ENCODE results near the gene PRR3. TPM values are rescaled to one million over a fixed set of nuclear protein-coding genes. Genes with fewer than 3 reads are reported as not detected.
A peak's percentile ranks its signal among the peaks of the same experiment; 100 is the strongest.
"Not testable (repeated sequence)": the region's sequence is repeated elsewhere in the genome, so short reads cannot be mapped to it uniquely, and the experiment has no call there.

Gene PRR3
- total and polyA plus RNA-seq, 4 donors = 2.1 to 3.2 (median 2.4) TPM

- Histone ChIP-seq H3K27ac (ENCODE audit: low read depth in 1 of 2, low read length in 2 of 2) (no peak overlapping the region), H3K27me3 (ENCODE audit: control insufficient read depth in 4 of 4, insufficient read depth in 4 of 4, low read length in 3 of 4) (no peaks in the 10 kb centered on the region), H3K4me3 (ENCODE audit: low read depth in 1 of 3, low read length in 3 of 3) (no peak overlapping the region), H3K9ac (ENCODE audit: low read depth in 1 of 2, low read length in 2 of 2) (no peak overlapping the region), H3K9me3 (ENCODE audit: control insufficient read depth in 4 of 4, low read length in 3 of 4) (no peaks in the 10 kb centered on the region), H3K36me3 (ENCODE audit: control insufficient read depth in 4 of 4, insufficient read depth in 3 of 4, low read depth in 1 of 4, low read length in 3 of 4) (peaks cover 0 to 2% (median 0%) of the 10 kb centered on the region in 4 donors), H3K4me1 (ENCODE audit: control insufficient read depth in 4 of 4, insufficient read depth in 4 of 4, low read length in 3 of 4) (no peaks in the 10 kb centered on the region)
- 96% methylated on average over 6 of the region's 6 CpGs for WGBS
- DNase-seq (ENCODE audit: low spot score) = no peak
- TF ChIP-seq FOXA1 (IDR thresholded peaks at IDR 0.05) = no peak
- no peak for TF ChIP-seq EGR1 (IDR thresholded peaks at IDR 0.05; ENCODE audit: low read depth in 2 of 2)
- TF ChIP-seq FOXA2 (IDR thresholded peaks at IDR 0.05) = no peak
- TF ChIP-seq CTCF (IDR thresholded peaks at IDR 0.05; ENCODE audit: low read depth, low read length, missing input control) = no peak
- TF ChIP-seq MAX (IDR thresholded peaks at IDR 0.05) = no peak
- TF ChIP-seq HNF4G (IDR thresholded peaks at IDR 0.05) = no peak
- no peak for TF ChIP-seq GABPA (IDR thresholded peaks at IDR 0.05 in 1 of 2, conservative IDR thresholded peaks at IDR 0.05 in 1 of 2)
- TF ChIP-seq REST (IDR thresholded peaks at IDR 0.05) = no peak
- TF ChIP-seq TAF1 (conservative IDR thresholded peaks at IDR 0.05) = no peak
- no peak for TF ChIP-seq NR2F2 (IDR thresholded peaks at IDR 0.05)
- no peak for TF ChIP-seq HNF4A (conservative IDR thresholded peaks at IDR 0.05)
Measured at GRCh38 chr6:30520522-30520921, 36.6 kb upstream of the PRR3 start.

- H3K36me3 ChIP-seq (ENCODE audit: control insufficient read depth in 4 of 4, insufficient read depth in 3 of 4, low read depth in 1 of 4, low read length in 3 of 4); DNase-seq (ENCODE audit: low spot score); H3K4me3 ChIP-seq (ENCODE audit: low read depth in 1 of 3, low read length in 3 of 3); H3K27ac ChIP-seq (ENCODE audit: low read depth in 1 of 2, low read length in 2 of 2); H3K27me3 ChIP-seq (ENCODE audit: control insufficient read depth in 4 of 4, insufficient read depth in 4 of 4, low read length in 3 of 4); H3K9me3 ChIP-seq (ENCODE audit: control insufficient read depth in 4 of 4, low read length in 3 of 4); H3K4me1 ChIP-seq (ENCODE audit: control insufficient read depth in 4 of 4, insufficient read depth in 4 of 4, low read length in 3 of 4); H3K9ac ChIP-seq (ENCODE audit: low read depth in 1 of 2, low read length in 2 of 2): not testable (repeated sequence)
- 83% methylated on average over 7 of the region's 7 CpGs for WGBS
Measured at GRCh38 chr6:30521082-30521481, 36.0 kb upstream of the PRR3 start.

- H3K4me3 ChIP-seq (ENCODE audit: low read depth in 1 of 3, low read length in 3 of 3); H3K9me3 ChIP-seq (ENCODE audit: control insufficient read depth in 4 of 4, low read length in 3 of 4); H3K9ac ChIP-seq (ENCODE audit: low read depth in 1 of 2, low read length in 2 of 2); H3K27me3 ChIP-seq (ENCODE audit: control insufficient read depth in 4 of 4, insufficient read depth in 4 of 4, low read length in 3 of 4); H3K36me3 ChIP-seq (ENCODE audit: control insufficient read depth in 4 of 4, insufficient read depth in 3 of 4, low read depth in 1 of 4, low read length in 3 of 4); DNase-seq (ENCODE audit: low spot score); H3K27ac ChIP-seq (ENCODE audit: low read depth in 1 of 2, low read length in 2 of 2); H3K4me1 ChIP-seq (ENCODE audit: control insufficient read depth in 4 of 4, insufficient read depth in 4 of 4, low read length in 3 of 4): not testable (repeated sequence)
- 92% methylated on average over 5 of the region's 5 CpGs for WGBS
Measured at GRCh38 chr6:30521952-30522351, 35.1 kb upstream of the PRR3 start.

GRCh38 chr6:30526444-30526843, 30.7 kb upstream of the PRR3 start:
- not testable (repeated sequence) for H3K27me3 ChIP-seq (ENCODE audit: control insufficient read depth in 4 of 4, insufficient read depth in 4 of 4, low read length in 3 of 4)
- 95% methylated on average over 3 of the region's 3 CpGs for WGBS

GRCh38 chr6:30529349-30529875, 27.7 kb upstream of the PRR3 start:
- H3K27ac ChIP-seq (ENCODE audit: low read depth in 1 of 2, low read length in 2 of 2) = peak overlapping the region; percentile 48 to 62
- not testable (repeated sequence) for H3K4me1 ChIP-seq (ENCODE audit: control insufficient read depth in 4 of 4, insufficient read depth in 4 of 4, low read length in 3 of 4); H3K27me3 ChIP-seq (ENCODE audit: control insufficient read depth in 4 of 4, insufficient read depth in 4 of 4, low read length in 3 of 4); H3K36me3 ChIP-seq (ENCODE audit: control insufficient read depth in 4 of 4, insufficient read depth in 3 of 4, low read depth in 1 of 4, low read length in 3 of 4); H3K9me3 ChIP-seq (ENCODE audit: control insufficient read depth in 4 of 4, low read length in 3 of 4); H3K9ac ChIP-seq (ENCODE audit: low read depth in 1 of 2, low read length in 2 of 2); H3K4me3 ChIP-seq (ENCODE audit: low read depth in 1 of 3, low read length in 3 of 3); DNase-seq (ENCODE audit: low spot score)
- 86% methylated on average over 17 of the region's 17 CpGs for whole genome bisulfite sequencing

More at GRCh38 chr6:30526444-30526843, 30.7 kb upstream of the PRR3 start:
- H3K36me3 ChIP-seq (ENCODE audit: control insufficient read depth in 4 of 4, insufficient read depth in 3 of 4, low read depth in 1 of 4, low read length in 3 of 4); DNase-seq (ENCODE audit: low spot score); H3K9me3 ChIP-seq (ENCODE audit: control insufficient read depth in 4 of 4, low read length in 3 of 4); H3K27ac ChIP-seq (ENCODE audit: low read depth in 1 of 2, low read length in 2 of 2); H3K4me1 ChIP-seq (ENCODE audit: control insufficient read depth in 4 of 4, insufficient read depth in 4 of 4, low read length in 3 of 4); H3K9ac ChIP-seq (ENCODE audit: low read depth in 1 of 2, low read length in 2 of 2); H3K4me3 ChIP-seq (ENCODE audit: low read depth in 1 of 3, low read length in 3 of 3): not testable (repeated sequence)
